Nephron (organoid): ENCODE data around the gene FAM89B.

ENCODE experiments used
- H3K27ac Mint-ChIP-seq, 3 experiments: 2 replicates each; pipeline ENCODE4 v1.8.0; 2020; ENCODE audit warnings: mixed read lengths in 3 of 3, mild to moderate bottlenecking in 2 of 3, moderate library complexity in 1 of 3
- H3K27me3 Mint-ChIP-seq: 2 replicates; pipeline ENCODE4 v1.8.0; 2021; ENCODE audit warnings: low read depth, mild to moderate bottlenecking, moderate library complexity, mixed read lengths
- H3K36me3 Mint-ChIP-seq: 2 replicates; pipeline ENCODE4 v1.8.0; 2020; ENCODE audit warnings: low read depth, mixed read lengths
- H3K4me1 Mint-ChIP-seq: 2 replicates; pipeline ENCODE4 v1.8.0; 2020; ENCODE audit warnings: mixed read lengths
- H3K4me3 Mint-ChIP-seq, 3 experiments: 2 replicates each; pipeline ENCODE4 v1.8.0; 2020; ENCODE audit warnings: mild to moderate bottlenecking in 3 of 3, mixed read lengths in 3 of 3, moderate library complexity in 2 of 3
- H3K9me3 Mint-ChIP-seq: 2 replicates; pipeline ENCODE4 v1.8.0; 2020; ENCODE audit warnings: mixed read lengths
- TF ChIP-seq, protein P1 (sequence below), 3 experiments: fragments of 200-600 bp; sonication (generic); IDR thresholded peaks; one replicate each; pipeline ENCODE4 v1.5.0; 2021; ENCODE audit warnings: antibody characterized with exemption in 3 of 3; ENCODE audit not compliant: unreplicated experiment in 3 of 3

Gene FAM89B

DNA sequence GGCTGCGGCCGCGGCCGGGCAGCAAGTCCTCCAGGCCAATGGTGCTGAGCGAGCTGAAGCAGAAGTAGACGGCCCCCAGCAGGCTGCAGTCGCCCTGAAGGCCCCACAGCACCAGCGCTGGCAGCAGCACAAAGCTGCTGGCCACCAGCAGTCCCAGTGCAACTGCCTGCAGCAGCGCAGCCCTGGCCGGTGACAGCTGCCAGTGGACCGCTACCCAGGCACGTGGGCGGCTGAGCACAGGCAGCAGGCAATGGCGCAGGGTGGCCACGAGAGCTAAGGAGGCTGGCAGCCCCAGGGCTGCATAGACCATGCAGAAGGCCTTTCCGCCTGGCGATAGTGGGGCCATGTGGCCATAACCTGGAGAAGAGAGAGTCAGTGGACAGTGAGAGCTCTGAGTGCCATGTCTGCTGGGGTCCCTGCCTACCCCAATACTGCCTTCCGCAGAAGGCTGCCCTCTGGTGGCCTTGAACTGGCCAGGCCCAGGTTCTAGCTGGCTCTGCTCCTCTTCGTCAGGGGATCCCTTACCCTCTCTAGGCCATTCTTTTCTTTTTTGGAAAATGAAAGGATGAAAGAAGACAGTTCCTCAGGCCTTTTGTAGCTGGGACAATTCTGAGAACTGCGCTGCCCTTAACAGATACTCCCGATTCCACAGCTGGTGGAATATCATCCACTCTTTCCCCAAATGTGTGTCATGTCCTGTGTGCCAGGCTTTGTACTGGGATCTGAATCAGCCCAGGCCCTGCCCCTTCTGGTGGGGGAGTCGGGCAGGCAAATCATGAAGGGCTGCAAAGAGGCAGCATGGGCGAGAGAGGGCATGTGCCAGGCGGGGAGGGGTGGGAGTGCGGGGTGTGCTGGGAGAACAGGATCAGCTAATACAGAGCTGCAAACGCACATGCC is 21.4 kb downstream of the FAM89B start:
- H3K4me1 Mint-ChIP-seq: peaks cover 7% of the 10 kb centered on the region
- TF ChIP-seq, protein P1, sequence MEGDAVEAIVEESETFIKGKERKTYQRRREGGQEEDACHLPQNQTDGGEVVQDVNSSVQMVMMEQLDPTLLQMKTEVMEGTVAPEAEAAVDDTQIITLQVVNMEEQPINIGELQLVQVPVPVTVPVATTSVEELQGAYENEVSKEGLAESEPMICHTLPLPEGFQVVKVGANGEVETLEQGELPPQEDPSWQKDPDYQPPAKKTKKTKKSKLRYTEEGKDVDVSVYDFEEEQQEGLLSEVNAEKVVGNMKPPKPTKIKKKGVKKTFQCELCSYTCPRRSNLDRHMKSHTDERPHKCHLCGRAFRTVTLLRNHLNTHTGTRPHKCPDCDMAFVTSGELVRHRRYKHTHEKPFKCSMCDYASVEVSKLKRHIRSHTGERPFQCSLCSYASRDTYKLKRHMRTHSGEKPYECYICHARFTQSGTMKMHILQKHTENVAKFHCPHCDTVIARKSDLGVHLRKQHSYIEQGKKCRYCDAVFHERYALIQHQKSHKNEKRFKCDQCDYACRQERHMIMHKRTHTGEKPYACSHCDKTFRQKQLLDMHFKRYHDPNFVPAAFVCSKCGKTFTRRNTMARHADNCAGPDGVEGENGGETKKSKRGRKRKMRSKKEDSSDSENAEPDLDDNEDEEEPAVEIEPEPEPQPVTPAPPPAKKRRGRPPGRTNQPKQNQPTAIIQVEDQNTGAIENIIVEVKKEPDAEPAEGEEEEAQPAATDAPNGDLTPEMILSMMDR (IDR thresholded peaks at IDR 0.05; ENCODE audit: unreplicated experiment in 3 of 3): peak; percentile 49 to 60 (median 57)
- no peak overlapping the region for H3K27ac Mint-ChIP-seq
- peaks cover 9% of the 10 kb centered on the region for H3K36me3 Mint-ChIP-seq
- peak overlapping the region in 2 of 3 experiments; percentile 32 to 36 for H3K4me3 Mint-ChIP-seq
- peaks cover 32% of the 10 kb centered on the region for H3K27me3 Mint-ChIP-seq
- no peaks in the 10 kb centered on the region for H3K9me3 Mint-ChIP-seq

DNA sequence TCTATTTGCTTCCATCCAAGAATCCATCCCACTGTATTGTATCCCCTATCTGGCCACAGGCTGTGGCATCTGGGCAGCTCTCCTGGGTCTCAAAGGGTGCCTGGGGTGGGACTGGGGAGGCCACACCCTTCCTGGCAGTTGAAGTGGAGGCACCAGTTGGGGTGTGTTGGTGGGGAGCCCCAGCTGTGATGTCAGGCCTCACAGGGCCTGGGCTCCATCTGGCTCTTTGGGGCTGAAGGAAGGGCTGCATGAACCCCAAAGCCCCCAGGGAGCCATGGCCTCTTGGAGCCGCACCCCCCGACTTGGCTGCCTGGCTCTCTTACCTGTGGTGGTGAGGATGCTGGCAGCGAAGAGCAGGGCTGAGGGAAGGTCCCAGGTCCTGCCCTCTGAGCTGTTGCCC is 22.8 kb downstream of the FAM89B start:
- H3K27me3 Mint-ChIP-seq: peaks cover 32% of the 10 kb centered on the region
- TF ChIP-seq, protein P1 (IDR thresholded peaks at IDR 0.05; ENCODE audit: unreplicated experiment in 3 of 3): no peak
- H3K4me1 Mint-ChIP-seq: peaks cover 6% of the 10 kb centered on the region

DNA sequence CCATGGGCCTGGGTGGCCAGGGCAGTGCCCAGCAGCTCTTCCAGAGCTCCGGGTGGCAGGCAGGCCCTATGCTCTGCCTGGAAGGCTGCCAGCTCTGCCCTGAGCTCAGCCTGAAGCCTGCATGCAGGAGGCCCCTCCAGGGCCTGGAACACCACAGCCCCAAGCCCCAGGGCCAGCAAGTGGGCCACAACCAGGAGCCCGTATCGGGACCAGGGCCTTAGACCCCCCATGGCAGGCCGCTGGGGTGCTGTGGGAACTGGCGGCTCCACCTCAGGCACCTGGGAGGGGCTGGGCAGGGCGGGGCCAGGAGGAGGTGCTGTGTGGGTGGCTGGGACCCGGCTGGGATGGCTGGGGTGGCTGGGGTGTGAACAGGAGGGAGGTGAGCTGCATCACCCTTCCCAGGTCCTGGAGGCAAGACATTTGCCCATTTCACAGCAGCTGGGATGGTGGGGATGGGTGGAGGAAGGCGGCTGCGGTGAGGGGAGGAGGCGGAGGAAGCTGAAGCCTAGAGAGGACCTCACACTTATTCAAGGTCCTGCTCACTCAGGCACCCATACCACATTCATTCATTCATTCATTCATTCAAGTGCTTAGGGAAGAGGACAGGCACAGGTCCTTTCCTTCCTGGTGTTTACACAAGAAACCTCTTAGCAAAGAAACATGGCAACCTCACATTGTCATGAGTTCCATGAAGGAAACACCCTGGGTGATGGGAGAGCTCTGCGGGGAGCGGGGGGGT is 23.4 kb downstream of the FAM89B start, which contains the start of gene KCNK7:
KCNK7 (minus strand) TSS at position 258 of the 739 bp plus-strand sequence; CDS start at position 230, 28 bp downstream.
- Mint-ChIP-seq H3K9me3 (no peaks in the 10 kb centered on the region), H3K27me3 (peaks cover 28% of the 10 kb centered on the region), H3K4me3 (no peak within 1 kb of the TSS), H3K27ac (no peak within 1 kb of the TSS), H3K36me3 (peaks cover 10% of the 10 kb centered on the region), H3K4me1 (peaks cover under 1% of the 10 kb centered on the region)
- TF ChIP-seq, protein P1 (IDR thresholded peaks at IDR 0.05; ENCODE audit: unreplicated experiment in 3 of 3): no peak

More for the DNA sequence above, 22.8 kb downstream of the FAM89B start:
- Mint-ChIP-seq H3K9me3 (no peaks in the 10 kb centered on the region), H3K4me3 (no peak overlapping the region), H3K27ac (no peak overlapping the region), H3K36me3 (peaks cover 13% of the 10 kb centered on the region)

DNA sequence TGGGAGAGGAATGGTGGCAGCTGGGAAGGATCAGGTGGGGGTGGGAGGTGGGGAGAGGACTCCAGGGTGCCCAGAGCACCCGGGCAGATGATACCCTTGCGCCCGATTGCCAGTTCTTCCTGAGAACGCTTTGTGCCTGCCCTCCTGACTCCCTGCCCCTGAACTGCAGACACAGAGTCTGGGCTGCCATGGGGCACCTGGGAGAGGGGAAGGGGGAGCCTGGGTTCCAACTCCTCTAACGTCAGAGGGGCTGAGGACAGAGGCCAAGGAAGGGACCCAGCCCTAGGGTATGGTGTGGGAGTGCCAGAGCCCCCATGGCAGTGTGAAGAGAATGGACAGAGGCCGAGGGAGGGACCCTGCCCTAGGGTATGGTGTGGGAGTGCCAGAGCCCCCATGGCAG is 24.2 kb downstream of the FAM89B start:
- Mint-ChIP-seq H3K9me3 (no peaks in the 10 kb centered on the region), H3K27me3 (peaks cover 24% of the 10 kb centered on the region), H3K4me3 (no peak overlapping the region), H3K36me3 (peaks cover 16% of the 10 kb centered on the region), H3K4me1 (no peaks in the 10 kb centered on the region), H3K27ac (no peak overlapping the region)
- TF ChIP-seq, protein P1 (IDR thresholded peaks at IDR 0.05; ENCODE audit: unreplicated experiment in 3 of 3): no peak

DNA sequence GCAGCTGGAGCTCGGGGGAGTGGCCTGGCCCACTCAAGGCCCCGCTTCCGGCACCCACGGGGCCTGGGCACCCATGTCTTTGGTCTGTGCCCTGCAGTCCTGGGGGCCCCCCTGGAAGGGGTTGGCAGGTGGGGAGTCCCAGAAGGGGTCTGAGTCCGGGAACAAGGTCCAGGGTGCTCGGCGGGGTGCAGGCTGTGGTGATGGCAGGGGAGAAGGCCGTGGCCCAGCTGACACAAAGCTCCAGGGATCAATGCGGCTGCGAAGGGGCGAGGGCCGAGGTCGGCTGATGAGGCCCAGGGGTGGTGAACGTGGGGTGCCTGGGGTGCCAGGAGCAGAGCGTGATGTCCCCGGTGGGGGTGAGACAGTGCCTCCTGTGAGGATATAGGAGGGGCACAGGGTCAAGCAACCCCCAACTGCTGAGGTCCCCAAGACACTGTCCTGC is 25.9 kb downstream of the FAM89B start:
- Mint-ChIP-seq H3K4me3 (no peak overlapping the region), H3K36me3 (peaks cover 21% of the 10 kb centered on the region), H3K9me3 (no peaks in the 10 kb centered on the region), H3K4me1 (peaks cover under 1% of the 10 kb centered on the region), H3K27ac (no peak overlapping the region), H3K27me3 (peaks cover 15% of the 10 kb centered on the region)
- TF ChIP-seq, protein P1 (IDR thresholded peaks at IDR 0.05; ENCODE audit: unreplicated experiment in 3 of 3): no peak
